Frontal cortex (tissue), 4 donors: ENCODE measurements around the gene SLC22A15. TPM values are rescaled to one million over a fixed set of nuclear protein-coding genes. Genes with fewer than 3 reads are reported as not detected.
"Not testable (repeated sequence)": the region's sequence is repeated elsewhere in the genome, so short reads cannot be mapped to it uniquely, and the experiment has no call there.

Experiments used
- DNase-seq, 2 donors: peaks; one replicate each; pipeline ENCODE4 v3.0.0; 2012; ENCODE audit warnings: low spot score in 2 of 2
- FAIRE-seq: peaks from 2 replicates; lab custom pipeline; 2012; peaks lifted over from hg19 to GRCh38; lab: Jason Lieb, UNC
- total RNA-seq: library from RNA; depleted of rRNA; stranded (reverse); fragments of >200 nt; gene quantifications from one replicate; pipeline ENCODE4 v1.2.3, GENCODE V29; 2014
- donor health status: control.
- donor health status: control.
- donor health status: control.

Gene SLC22A15
- 11.4 TPM for total RNA-seq

DNA sequence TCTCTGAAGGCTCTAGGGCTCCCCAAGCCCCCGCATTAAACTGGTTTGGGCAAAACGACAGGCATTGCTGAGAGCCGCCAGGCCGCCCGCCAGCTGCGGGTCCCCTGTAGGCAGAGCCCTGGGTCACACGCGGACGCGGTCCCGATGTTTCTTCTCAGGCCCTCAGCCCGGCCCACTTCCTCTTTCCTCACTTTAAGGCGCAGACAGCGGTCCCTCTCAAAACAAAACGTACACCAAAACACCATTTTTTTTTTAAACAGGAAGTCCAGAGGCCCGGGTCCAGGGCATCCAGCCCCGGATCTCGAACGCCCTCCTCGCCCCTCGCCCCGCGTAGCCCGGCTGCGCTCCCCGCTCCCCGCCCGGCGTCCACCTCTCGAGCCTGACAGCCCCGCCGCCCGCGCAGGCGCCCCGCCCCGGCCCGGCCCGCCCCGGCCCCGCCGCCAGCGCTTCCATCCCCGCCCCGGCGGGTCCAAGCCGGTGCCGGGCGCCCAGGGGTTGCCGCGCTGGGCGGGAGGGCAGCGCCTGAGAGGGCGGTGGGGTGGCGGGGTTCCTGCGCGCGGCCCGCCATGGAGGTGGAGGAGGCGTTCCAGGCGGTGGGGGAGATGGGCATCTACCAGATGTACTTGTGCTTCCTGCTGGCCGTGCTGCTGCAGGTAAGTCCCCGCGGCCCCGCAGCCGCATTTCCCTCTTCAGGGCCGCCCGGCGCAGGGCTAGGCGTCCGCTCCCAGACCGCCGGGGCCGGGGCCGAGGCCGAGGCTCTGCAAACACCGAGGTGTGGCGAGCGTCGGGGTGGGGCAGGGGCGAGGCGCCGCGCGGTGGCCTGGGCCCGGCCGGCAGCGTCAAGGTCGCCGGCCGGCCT, at the start of gene SLC22A15:
SLC22A15 (plus strand) TSS at position 452 of the 859 bp plus-strand sequence; CDS start at position 567, 115 bp downstream.
- FAIRE-seq, result no peak

GRCh38 chr1:115927971-115928370, 48.3 kb upstream of the SLC22A15 start:
- FAIRE-seq, result no peak
- DNase-seq, result no peak

More for the DNA sequence above, at the start of gene SLC22A15:
- DNase-seq, result peak; percentile 62 to 73

GRCh38 chr1:115929881-115930280, 46.4 kb upstream of the SLC22A15 start:
- FAIRE-seq (no peak), DNase-seq (peak in 1 of 2 donors; percentile 18)

GRCh38 chr1:115933625-115934024, 42.7 kb upstream of the SLC22A15 start:
- no peak for DNase-seq
- no peak for FAIRE-seq

DNA sequence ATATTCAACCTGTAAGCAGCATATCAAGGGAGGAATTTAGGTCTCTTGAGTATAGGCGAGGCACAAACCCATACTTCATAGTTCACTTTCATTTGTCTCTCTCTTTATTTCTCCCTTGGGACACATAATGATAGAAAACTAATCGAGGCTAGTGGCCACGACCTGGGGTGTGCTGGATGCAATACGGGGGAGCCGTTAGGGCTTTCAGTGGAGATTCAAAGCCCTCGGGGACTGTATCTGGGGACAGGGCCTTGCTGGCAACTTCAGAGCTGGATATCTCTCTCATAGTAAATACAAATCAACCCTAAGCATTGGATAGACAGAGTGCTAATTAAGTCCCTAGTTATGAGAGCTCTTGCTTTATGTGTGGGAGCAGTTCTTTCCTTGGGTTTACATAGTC, 36.9 kb upstream of the SLC22A15 start:
- no peak for DNase-seq
- no peak for FAIRE-seq

DNA sequence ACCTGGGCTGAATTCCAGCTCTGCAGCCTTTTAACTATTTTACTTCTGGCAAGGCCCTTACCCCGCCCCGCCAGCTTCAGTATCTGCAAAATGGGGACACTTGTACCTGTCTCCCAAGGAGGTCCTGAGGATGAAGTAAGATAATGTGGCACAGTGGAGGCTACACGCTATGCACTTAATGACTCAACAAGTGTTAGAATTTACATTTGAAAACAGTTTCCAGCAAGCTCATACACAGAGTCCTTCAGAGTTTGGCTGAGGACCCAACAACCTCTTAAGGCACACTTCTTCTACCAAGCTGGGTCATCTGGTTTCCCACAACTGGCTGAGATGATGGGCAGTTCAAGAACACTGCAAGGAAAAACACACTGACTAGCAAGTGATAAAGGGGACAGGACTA, 30.2 kb upstream of the SLC22A15 start:
- FAIRE-seq, result no peak
- no peak for DNase-seq

GRCh38 chr1:115949156-115949555, 27.2 kb upstream of the SLC22A15 start:
- no peak for DNase-seq
- FAIRE-seq, result no peak

GRCh38 chr1:115951560-115951959, 24.8 kb upstream of the SLC22A15 start:
- FAIRE-seq, result no peak
- no peak for DNase-seq

GRCh38 chr1:115952547-115952946, 23.8 kb upstream of the SLC22A15 start:
- DNase-seq, result no peak
- no peak for FAIRE-seq

DNA sequence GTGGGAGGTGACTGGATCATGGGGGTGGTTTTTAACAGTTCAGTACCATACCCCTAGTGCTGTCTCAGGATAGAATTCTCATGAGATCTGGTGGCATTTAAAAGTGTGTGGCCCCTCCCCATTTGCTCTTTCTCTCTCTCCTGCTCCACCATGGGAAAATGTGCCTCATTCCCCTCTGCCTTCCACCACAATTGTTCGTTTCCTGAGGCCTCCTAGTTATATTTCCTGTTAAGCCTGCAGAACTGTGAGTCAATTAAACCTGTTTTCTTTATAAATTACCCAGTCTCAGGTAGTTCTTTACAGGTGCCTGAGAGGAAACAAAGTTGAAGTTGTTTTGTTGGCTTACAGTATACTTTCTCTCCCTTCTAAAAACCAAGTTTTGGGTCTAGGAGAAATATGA, 23.1 kb upstream of the SLC22A15 start:
- DNase-seq (no peak), FAIRE-seq (no peak)

DNA sequence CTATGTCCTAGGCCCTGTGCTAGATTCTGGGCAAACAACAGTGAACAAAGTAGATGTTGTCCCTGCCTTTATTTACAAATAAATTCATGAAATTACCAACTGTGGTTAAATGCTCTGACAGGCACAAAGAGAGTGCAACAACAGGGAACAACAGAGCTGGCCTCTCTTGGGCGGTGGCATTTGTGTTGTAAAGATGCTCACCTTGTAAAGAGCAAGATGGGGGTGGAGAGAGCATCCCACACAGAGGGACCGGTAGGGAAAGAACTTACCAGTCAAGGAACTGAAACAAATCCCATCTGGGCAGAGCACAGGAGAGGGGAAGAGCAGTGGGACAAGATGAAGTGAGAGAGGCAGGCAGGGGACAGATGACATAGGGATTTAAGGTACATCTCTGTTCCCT, 21.6 kb upstream of the SLC22A15 start:
- DNase-seq (no peak), FAIRE-seq (no peak)

DNA sequence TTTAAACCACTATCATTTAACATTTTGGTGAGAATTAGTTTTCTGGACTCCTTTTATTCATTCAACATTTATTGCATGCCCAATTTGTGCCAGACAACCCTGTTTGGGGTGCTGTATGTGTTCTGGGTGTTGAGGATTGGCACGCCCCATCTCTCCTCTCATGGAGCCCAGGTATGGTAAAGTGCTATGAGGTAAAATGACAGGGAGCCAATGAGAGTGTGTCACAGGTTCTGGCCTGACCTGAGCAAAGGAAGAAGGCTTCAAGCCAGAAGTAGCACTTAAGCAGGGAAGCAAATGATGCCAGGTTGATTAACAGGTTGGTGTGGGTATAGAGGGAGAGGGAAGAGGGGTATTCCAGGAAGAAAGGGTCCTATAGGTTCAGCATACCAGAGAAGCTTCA, 21.1 kb upstream of the SLC22A15 start:
- FAIRE-seq (no peak), DNase-seq (no peak)

DNA sequence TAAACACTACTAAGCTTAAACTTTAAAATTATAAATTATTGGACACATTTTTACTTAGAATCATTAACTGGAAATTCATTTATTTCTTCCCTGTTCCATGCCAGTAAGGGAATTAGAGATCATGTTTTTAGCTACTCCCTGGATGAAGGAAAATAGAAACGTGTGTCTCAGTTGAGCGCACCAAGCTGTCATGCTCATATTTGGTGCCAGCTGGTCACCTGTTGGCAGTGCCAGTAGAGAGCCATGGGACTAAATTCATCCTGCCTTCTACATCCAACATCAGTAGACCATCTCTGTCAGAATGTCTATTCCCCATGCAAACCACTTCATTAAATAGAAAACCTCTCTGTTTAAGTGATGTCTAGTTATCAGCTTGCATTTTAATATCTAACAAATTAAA, 17.4 kb upstream of the SLC22A15 start:
- DNase-seq (no peak), FAIRE-seq (no peak)

- no peak for FAIRE-seq
- DNase-seq, result no peak
Measured at GRCh38 chr1:115969509-115969908, 6.8 kb upstream of the SLC22A15 start.

GRCh38 chr1:115971778-115972177, 4.5 kb upstream of the SLC22A15 start:
- FAIRE-seq, DNase-seq: not testable (repeated sequence)

- peak; percentile 55 for FAIRE-seq
Measured at GRCh38 chr1:115973154-115973553, 3.2 kb upstream of the SLC22A15 start.

DNA sequence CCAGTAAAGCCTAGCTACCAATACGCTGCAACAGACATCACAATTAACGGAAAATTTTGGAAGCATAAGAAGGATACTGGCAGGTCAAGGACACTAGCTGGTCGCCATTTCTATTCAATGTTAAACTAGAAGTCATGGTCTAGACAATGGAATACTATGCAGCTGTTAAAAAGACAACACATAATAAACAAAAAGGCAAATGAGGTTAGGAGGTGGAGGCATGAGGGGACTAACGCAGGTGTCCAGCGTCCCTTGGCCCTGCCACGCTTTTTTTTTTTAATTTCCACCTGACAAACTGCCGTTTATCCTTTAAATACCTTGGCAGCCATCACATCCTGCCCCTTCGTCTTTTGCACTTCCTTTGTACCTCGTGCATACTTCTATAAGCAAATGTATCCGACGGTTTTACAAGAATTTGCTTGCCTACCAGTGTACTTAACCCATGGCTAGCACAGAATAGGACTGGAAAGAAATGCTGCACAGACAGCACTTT, 698 bp upstream of the SLC22A15 start:
- DNase-seq (no peak), FAIRE-seq (no peak)

More at GRCh38 chr1:115973154-115973553, 3.2 kb upstream of the SLC22A15 start:
- DNase-seq, result no peak

DNA sequence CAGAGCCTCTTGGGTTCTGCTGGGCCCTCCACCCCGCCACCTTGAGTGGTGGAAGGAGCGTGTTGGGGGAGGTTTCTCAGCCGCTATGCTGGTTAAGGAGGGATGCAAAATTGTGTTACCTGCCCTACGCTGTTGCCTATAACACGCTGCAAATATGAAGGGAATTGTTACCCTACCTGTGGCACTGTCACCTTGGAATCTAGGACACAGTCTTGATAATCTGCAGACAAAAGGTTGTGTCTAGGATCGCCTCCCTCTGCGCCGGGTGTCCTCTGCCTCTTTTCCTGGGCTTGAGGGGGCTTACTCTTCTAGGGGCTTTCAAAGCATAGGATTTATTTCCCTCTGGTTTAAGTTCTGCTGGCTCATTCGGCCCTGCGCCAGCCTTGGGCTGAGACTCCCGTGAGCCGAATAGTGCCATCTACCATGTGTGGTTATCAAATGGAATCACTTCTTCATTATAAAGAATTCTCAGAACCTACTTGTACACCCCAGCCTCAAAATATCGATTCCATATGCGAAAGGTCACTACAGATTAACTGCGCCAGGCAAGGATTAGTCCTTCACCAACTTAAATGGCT, 697 bp downstream of the SLC22A15 start:
- DNase-seq (peak in 1 of 2 donors; percentile 46), FAIRE-seq (no peak)

GRCh38 chr1:115977499-115978258, 1.4 kb downstream of the SLC22A15 start:
- FAIRE-seq, result no peak

GRCh38 chr1:115978292-115978941, 2.1 kb downstream of the SLC22A15 start:
- DNase-seq (no peak), FAIRE-seq (no peak)

More at GRCh38 chr1:115977499-115978258, 1.4 kb downstream of the SLC22A15 start:
- no peak for DNase-seq
